ENCODE measurements around the gene LDHAL6A.

GRCh38 chr11:18485913-18486528 is 30.4 kb downstream of the LDHAL6A start:
- TF ChIP-seq CTCF (IDR thresholded peaks at IDR 0.05; ENCODE audit: low read depth, low read length, missing input control) (no peak), HNF4G (IDR thresholded peaks at IDR 0.05) (no peak), FOXA1 (IDR thresholded peaks at IDR 0.05) (no peak), RAD21 (IDR thresholded peaks at IDR 0.05) (no peak), REST (IDR thresholded peaks at IDR 0.05) (no peak), SP1 (IDR thresholded peaks at IDR 0.05) (no peak)

Measured in liver (tissue), 3 donors.